HG03520 (cell line): ENCODE data around the gene NUFIP2.
"Not testable (repeated sequence)": the region's sequence is repeated elsewhere in the genome, so short reads cannot be mapped to it uniquely, and the experiment has no call there.

Experiments
- ATAC-seq: cut with Tn5 transposase; IDR thresholded peaks from one replicate; pipeline ENCODE4 v1.9.1; 2021; ENCODE audit warnings: mild to moderate bottlenecking, moderate library complexity; ENCODE audit not compliant: unreplicated experiment

The NUFIP2 gene

DNA sequence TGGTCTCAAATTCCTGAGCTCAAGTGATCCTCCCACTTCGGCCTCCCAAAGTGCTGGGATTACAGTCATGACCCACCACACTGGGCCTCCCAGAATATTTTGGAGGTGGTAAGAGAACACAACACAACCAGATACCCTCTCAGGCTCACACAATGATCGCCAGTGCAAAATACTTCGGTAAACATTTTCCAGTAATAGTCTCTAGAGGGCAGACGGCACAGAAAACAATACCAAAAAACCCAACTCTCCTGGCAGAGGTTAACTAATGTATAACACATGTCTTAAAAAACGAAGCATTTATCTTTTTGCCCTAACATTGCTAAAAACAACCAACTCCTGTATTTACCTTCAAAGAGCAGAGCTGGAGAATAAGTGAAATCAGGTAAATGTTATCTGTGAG, 10.5 kb downstream of the NUFIP2 start:
- no peak for ATAC-seq

DNA sequence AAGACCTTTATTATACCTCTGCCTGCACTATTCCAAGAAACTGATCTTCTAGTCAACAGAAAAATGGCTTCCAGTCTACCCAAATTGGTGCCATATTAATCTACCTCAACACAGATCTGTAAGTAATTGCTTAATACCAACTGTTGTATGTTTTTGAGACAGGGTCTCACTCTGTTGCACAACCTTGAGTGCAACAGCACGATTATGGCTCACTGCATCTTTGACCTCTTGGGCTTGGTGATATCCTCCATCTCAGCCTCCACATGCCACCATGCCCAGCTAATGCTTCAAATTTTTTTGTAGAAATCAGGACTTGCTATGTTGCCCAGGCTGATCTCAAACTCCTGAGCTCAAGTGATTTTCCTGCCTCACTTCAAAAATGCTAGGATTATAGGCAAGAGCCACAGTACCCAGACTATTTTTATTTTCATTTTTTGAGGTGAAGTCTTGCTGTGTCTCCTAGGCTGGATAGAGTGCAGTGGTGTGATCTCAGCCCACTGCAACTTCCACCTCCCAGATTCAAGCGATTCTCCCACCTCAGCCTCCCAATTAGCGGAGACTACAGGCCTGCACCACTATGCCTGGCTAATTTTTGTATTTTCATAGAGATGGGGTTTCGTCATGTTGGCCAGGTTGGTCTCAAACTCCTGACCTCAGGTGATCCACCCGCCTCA, 14.4 kb downstream of the NUFIP2 start:
- ATAC-seq = no peak

DNA sequence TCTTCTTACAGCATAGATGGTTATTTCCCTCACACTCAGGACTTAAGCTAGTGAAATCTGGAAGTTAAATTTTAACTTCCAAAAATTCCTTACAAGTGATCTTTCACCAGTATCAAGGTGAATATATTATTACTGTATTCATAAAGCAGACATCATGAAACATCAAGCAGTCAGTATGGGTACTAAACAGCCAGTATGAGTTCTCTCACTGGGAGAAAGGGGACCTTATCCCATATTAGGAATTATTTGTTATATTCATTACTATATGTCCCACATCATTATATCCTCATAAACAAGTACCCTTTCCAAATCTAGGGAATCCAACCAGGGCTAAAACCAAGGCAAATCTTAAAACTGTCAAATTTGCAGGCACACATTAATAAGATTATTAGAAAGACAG, 15.3 kb downstream of the NUFIP2 start:
- no peak for ATAC-seq

DNA sequence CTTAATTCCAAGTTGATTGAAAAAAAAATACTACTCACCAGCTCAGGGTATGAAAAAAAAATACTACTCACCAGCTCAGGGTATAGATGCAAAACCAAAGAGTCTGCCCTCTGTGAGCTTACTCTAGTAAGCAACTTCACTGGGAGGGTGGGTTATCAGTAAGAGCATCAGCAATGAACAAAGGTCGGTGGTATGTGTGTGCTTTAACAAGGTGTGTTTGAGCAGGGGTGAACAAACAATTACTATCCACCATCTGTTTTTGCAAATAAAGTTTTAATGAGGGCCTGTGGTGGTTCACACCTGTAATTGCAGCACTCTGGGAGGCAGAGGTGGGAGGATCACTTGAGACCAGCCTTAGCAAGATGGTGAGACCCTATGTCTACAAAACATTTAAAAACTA, 20.0 kb downstream of the NUFIP2 start:
- ATAC-seq = no peak

DNA sequence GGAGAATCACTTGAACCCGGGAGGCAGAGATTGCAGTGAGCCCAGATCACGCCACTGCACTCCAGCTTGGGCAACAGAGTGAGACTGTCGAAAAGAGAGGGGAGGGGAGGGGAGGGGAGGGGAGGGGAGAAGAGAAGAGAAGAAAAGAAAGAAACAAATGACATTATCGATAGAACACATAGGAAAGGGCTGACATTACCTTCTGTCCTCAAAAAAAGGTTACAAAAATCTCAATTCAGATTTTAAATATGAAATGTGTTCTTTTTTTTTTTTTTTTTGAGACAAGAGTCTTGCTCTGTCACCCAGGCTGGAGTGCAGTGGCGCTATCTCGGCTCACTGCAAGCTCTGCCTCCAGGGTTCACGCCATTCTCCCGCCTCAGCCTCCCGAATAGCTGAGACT, 22.0 kb downstream of the NUFIP2 start:
- not testable (repeated sequence) for ATAC-seq

DNA sequence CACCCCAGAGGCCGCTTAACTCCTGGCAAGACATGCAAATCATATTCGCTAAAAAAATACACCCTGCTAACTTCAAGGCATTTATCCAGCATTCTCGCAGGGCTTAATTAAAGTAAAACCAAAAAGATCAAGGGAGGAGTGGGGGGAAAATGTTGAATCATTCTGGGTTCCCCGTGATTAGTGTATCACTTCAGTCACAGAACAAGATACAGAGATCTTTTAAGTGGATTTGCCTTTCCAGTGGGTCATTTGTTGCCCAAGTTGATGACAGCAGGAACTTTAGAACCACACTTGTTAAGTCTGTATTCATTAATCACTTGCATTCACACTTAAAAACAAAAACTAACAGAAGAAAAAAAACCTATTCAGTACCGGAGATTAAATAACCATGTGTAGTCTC, 30.0 kb downstream of the NUFIP2 start:
- no peak for ATAC-seq

DNA sequence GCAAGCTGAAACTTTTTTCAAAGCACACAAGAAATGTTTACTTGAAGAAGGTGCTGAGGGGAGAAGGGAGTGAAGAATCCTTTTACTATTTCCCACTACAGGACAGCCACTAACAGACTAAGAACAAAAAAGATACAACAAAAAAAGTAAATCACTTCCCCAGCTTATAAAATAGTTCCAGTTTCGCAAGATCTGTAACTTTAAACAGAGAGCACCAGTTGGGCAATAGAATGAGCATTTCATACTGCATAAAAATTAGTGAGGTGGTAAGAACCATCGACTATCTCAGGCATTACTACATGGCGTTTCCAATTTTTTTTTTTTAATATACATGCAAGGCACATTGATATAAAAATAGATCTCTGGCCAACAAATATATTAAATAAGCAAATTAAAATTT, 36.2 kb downstream of the NUFIP2 start:
- ATAC-seq = no peak

DNA sequence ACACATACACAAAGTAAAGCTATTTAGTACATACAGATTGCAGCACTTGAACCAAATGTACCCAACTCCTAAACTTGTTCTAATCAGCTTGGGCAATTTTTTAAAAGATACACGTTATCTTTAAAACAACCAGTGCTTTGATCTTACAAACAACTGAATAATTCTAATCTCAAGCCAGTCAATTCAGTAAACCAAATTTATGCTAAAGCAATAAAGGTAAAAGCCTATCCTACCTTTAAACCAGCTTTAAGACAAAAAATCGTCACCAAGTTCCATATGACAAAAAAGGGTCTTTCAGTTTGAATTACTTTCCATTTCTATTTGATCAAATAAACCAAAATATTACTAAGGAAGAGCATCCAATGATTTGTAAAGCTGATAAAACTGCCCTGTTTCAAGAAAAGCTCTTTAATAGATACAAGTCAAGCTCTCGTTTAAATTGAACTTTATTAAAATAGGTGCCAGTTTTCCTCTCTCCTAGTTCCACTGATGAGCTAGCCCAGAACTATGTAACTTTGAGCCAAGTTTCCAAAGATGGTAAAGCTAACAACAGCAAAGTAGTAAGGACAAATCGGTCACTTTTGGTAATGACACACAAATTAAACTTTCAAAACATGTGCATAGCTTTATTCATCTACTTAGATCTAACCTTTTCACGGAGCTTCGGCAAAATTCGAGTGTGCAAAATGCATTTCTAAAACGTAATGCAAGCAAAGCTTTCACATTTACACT, 37.0 kb downstream of the NUFIP2 start:
- no peak for ATAC-seq

DNA sequence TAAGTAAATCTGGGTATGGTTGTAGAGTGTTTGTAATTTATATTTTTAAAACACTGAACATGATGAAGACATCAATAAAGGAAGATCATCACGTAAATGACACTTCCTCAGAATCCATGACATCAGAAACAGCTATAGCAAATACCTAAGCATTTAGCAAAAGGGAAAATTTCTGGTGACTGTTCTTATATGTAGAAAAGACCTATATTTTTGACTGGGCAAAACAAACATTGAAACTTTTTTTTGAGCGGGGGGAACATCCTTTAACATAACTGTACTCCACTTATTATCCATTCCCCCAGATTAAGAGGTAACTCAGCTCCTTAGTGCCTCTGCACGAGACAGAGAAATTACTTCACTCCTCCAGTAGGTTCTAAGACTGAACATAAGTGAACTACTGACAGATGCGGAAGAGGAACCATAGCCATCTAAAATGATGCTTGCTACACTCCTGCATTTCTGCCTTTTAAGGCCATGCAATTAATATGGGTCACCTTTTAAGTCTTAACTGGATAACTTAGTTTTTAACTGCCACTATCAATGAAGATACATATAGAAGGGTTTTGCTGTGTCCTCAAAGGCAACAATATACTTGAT, 37.9 kb downstream of the NUFIP2 start:
- ATAC-seq = no peak

DNA sequence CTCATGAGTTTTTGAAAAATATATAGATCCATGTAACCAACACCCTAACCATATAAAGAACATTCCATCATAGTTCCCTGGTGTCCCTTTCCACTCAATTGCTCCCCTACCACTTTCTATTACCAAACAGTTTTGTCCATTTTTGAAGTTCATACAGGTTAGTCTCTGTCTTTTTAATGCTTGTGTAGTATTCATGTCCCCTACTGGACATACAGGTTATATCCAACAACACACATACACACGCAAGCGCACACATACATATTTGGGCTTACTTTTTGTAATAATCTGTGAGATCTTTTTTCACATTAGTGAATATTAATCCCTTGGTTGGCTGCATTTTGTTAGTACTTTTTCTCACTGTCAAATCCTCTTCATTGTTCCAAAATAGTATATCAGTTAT, 40.9 kb downstream of the NUFIP2 start:
- no peak for ATAC-seq

DNA sequence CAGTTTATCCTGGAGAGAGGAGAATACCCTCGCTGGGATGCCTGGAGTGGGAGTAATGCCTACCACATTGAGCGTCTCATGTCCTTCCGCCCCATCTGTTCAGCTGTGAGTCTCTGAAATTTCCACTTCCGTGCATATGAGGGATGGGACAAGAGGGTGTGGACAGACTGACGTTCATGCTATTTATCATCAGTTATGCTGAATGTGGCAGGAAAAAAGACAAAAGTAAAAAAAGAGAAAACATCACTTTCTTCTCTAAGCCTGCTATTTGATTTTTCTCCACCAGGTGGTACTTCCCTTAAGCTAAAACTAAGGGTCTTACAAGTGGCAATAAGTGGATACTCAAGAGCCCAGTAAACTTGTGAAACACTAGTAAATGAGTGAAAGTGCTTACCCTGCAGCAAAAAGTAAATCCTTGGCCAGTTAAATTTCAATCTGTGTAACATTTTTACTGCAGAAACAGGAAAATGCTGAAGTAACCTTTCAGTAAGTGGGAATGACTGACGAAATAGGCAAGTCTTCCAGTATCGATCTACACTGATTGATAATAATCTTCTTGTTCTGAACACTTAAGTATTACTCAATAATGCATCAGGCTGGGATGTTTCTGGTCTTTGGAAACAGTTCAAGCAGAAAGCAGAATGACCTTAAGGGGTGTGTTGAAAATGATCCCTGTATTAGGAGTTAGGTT, 41.7 kb downstream of the NUFIP2 start:
- ATAC-seq = no peak

DNA sequence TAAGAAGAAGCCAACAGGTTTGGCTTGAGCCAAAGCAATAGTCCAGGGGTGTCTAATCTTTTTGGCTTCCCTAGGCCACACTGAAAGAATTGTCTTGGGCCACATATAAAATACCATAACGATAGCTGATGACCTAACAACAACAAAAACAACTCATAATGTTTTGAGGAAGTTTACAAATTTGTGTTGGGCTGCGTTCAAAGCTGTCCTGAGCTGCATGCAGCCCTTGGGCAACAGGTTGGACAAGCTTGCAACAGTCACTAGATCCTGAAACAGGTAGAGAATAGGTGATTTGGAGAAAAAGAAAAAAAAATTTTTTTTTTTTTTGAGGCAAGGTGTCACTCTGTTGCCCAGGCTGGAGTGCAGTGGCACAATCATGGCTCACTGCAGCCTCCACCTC, 42.8 kb downstream of the NUFIP2 start:
- ATAC-seq = no peak

DNA sequence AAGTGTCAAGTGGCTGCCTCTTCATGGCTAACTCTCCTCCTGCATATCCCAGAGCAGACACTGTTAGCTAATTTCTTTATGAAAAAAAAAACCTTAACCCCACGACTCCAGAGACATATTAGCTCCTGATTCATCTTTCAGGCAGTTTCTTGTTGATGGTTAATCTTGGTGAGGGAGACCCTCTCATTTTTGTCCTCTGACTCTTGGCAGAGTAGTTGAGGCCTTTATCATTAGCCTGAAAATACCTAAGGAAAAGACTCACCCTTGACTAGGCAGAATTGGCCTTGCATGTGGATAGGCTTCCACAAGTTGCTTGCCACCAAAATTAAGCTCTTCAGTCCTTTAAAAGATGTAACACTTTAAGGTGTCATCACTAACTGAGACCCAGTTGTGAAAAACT, 43.3 kb downstream of the NUFIP2 start:
- no peak for ATAC-seq

DNA sequence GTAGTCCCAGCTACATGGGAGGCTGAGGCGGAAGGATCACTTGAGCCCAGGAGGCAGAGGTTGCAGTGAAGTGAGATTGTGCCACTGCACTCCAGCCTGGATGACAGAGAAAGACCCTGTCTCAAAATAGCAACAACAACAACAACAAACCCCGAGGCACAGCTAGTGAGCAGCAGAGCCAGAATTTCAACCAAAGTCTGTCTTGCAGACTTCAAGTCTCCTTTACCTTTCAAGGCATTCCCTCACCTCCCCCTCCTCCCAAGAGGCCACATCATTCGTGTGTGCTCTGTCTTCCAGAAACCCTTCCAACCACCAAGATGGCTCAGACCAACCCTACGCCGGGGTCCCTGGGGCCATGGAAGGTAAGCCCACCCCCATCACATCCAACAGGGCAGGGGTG, 45.1 kb downstream of the NUFIP2 start:
- no peak for ATAC-seq

DNA sequence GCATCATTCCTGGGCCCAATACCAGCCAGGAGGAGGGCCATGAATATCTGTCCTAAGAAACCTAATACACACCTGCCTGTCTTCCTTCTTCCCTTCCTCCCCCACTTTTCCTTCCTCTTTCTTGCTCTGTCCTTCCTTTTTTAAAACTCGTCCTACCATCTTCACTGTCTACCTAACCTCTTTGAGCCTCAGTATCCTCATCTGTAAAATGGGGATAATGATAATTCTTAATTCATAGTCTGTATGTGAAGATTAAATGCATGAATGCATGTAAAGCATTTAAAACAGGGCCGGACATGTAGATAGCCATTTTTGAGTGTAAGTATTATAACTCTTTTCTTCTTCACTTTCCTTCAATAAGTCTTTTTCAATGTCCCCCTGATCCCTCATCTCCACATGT, 46.7 kb downstream of the NUFIP2 start:
- no peak for ATAC-seq

DNA sequence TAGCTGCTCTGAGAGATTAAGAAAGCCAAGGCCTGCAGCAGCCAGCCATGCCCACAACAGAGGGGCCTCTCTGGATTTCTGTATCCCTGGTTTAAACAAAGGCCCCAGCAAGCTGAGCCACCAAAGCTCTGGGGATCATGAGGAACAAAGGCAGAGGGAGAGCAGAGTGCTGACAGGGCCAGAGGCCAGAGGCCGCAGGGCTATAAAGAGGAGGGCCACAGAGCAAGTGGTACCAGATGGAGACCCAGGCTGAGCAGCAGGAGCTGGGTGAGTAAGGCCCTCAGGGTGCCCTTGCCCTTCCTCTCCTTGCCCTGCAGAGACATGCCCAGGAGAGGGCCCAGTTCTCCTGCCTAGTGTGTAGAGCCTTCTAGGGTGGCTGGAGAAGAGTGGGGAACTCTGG, 47.3 kb downstream of the NUFIP2 start, which contains the start of gene CRYBA1:
Gene CRYBA1 (plus strand): TSS at position 232 of the 400 bp plus-strand sequence. CDS start 5 bp downstream, at position 237.
- no peak for ATAC-seq

DNA sequence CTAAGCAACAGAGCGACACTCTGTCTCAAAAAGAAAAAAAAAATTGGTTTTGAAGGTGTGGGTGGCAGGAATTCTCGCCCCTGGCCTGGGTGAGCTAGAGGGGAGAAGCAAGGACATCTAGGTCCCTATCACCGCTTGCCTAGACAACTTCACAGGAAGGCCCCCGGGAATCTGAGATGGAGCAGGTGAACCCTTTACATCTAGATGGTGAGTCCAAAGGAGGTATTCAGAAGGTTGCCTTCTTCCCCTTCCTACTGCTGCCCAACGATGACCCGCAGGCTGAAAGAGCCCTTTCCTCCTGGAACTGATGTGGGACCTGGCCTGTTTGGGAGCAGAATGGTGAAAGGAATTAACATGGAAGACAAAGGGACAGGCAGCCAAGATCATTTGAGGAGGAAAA, 48.5 kb downstream of the NUFIP2 start:
- ATAC-seq = no peak

DNA sequence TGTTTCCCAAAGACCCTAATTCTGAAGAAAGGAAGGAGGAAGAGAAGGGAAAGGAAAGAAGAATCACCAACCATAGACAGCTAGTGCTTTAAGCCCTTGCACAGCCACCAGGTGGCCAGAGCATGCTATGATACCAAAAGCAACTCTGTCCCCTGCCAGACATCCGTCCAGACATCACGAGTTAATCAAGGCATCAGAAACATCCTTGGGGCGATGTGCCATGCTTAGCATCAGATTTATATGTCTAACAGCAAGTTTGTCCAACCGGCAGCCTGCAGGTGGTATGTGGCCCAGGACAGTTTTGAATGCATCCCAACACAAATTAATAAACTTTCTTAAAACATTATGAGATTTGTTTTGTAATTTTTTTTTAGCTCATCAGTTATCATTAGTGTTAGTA, 50.2 kb downstream of the NUFIP2 start:
- no peak for ATAC-seq

DNA sequence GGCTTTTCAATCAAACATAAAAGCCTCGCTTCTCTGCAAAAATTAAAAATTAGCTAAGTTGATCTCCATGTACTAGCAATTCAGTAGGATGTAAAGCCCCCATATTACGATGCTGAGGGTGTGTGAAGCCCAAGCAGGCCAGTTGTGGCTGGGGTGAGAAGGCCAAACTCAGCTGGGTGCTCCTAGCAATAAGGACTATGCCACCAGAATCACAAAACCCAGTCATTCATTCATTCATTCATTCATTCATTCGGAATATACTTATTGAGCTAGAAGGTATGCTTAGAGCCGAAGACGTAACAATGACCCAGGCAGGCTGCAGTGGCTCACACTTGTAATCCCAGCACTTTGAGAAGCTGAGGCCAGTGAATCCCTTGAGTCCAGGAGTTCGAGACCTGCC, 51.2 kb downstream of the NUFIP2 start:
- ATAC-seq = no peak

DNA sequence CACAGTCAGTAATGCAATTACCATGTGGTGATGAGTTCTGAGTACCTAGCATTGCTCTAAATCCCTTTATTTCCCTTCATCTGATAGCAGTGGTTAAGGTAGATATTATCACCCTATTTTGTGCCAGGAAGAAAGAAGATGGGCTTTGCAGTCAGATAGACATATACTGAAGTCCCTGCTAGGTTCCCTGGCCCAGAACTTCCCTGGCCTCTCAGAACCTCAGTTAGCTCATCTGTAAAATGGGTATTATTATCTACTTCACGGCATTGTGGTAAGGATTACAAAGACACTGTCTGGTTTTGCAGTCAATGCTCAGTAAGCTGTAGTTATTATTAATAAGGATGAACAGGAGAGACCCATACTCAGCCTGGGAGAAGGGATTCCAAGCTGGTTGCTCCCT, 51.9 kb downstream of the NUFIP2 start:
- ATAC-seq = no peak
